CD4-positive, alpha-beta T cell treated with Interleukin-15 for 4 hours (primary cell): ENCODE results near the gene LMAN1.

Experiments used
- DNase-seq: peaks from one replicate; pipeline ENCODE4 v3.0.0-alpha.2; 2020; ENCODE audit warnings: low spot score

The LMAN1 gene, protein sequence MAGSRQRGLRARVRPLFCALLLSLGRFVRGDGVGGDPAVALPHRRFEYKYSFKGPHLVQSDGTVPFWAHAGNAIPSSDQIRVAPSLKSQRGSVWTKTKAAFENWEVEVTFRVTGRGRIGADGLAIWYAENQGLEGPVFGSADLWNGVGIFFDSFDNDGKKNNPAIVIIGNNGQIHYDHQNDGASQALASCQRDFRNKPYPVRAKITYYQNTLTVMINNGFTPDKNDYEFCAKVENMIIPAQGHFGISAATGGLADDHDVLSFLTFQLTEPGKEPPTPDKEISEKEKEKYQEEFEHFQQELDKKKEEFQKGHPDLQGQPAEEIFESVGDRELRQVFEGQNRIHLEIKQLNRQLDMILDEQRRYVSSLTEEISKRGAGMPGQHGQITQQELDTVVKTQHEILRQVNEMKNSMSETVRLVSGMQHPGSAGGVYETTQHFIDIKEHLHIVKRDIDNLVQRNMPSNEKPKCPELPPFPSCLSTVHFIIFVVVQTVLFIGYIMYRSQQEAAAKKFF

GRCh38 chr18:59358712-59359575 lies at the start of gene LMAN1:
Gene LMAN1 (minus strand): TSS chr18:59359265. CDS start chr18:59359244, 21 bp downstream.
- peak; percentile 90 for DNase-seq

GRCh38 chr18:59402432-59403090 lies 43.5 kb upstream of the LMAN1 start:
- peak; percentile 66 for DNase-seq

GRCh38 chr18:59400407-59400806 lies 41.3 kb upstream of the LMAN1 start:
- DNase-seq, result no peak

DNA sequence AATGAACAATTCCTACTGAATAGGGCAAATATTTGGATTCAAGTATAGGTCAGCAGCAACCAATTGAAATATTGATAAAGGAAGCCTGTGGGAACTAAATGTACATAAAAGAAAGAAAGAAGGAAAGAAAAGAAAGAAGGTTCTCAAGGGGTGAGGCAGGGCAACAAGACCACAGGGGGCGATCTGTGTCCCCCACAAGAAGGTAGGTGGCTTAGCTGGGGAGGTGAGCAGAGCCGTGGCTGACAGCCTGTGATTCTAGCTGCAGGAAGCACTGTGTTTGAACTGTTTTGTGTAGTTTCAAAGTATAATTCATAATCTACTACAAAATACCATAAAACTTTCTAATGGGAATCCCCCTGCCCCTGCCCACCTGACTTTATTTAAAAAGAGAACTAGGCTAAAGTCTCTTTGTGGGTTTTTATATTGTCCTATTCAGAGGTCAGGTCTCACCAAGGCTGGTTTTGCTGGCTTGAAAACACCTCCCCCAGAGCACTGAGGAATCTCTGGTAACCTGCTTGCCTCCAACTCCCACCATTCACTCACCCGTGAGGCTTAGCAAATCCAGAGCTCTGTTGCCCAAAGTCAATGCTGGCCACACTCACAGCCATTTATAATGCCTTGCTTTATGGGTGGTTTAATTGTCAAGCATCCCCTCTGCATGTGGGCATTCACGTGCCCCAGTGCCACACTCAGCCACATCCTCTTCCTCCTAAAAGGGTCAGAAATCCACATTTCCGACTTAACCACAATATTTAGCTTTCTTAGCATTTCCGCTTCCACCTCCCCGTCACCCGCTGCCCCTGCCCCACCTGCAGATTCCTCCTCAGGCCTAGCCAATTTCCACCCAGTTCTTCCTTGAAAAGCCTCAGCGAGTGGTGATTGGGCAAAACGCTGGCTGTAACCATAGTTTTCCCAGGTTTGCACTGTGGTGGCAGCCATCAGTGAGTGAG lies 36.4 kb upstream of the LMAN1 start:
- no peak for DNase-seq

GRCh38 chr18:59393381-59393780 lies 34.3 kb upstream of the LMAN1 start:
- no peak for DNase-seq

GRCh38 chr18:59388817-59389216 lies 29.8 kb upstream of the LMAN1 start:
- no peak for DNase-seq

DNA sequence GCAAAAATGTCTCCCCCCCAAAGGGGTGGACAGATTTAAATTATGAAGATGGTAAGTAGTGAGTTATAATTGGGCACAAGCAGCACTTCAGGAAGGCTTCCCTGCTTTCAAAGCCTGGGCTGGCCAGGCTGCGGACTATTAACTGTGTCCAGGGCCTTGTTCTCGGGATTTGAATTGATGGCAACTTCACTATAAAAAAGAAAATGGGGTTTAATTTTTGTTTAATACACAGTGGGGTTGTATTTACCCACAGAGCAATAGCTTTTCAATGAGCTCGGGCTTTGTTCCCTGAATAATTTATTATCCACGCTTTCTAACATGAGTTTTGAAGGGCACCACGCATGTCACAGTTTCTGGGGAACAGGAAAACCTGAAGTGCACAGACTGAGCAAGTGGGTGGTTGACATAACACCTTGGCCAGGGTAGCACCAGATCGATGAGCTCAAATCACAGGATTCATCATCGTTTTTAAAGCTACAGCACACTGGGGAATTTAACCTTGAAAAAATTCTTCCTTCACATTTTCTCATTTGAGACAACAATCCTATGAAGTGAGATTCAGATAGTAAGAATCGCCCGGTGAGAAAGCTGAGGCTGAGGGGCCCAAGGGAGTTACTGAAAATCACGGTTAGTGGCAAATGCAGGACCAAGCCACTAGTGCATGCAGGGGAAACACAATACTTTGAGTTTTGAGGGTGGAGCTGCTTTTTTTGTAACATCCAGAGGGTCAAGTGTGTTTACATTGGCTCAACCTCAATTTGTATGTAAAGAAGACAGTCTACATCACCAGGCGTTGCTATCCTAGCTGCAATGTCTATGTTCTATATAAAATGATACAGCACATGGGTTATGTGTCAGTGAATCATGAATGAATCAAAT lies 28.9 kb upstream of the LMAN1 start:
- DNase-seq, result no peak

DNA sequence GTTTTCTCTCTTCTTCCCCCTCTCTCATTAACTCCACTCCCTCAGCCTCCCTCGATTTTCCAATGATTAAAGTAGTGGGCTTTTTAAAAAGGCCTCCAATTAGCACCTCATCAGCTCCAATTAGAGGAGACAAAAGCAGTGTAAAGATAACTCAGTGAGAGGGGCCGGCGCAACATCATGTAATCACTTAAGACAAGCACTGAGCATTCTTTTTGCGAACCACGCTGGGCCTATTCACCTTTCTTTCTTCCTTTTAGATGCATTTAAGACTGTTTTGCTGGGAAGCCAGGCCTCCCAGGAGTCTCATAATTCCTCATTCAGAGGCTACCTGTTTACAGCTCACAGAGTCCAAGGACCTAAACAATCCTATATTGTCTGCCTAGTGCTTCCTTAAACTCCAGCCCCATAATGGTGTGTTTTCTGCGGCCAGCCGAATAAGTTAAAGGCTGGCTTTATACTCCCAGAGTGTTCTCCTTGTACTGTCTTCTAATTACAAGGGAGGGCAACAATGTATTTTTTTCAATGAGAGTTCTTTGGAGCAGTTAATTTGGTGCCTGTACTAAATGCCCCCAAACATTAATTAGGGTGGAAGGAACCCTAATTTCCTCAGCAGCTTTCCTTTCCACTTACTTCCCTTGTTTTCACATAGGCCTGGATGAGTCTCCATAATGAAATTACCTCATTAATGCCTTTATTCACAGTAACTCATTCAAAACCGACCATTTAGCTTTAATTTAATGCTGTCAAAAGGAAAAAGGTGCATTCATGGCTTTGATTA lies 28.0 kb upstream of the LMAN1 start:
- DNase-seq, result no peak

DNA sequence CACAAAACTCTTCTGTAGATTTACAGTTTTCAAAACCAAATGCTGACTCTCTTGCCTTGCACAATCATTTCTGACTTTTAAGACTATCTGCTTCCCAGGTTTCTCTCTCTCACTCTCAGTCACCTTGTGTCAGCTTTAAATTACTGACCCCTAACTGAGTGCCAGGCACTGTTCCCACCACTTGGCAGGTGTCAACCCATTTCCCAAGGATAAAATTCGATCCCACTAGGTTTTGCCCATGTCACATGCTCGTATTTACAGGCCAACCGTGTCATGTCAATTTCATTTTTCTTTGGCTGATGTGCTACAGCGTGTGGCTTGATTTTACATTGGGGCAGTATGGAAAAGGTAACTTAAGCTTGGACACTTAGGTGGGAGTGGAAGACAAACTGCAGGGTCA lies 26.1 kb upstream of the LMAN1 start:
- DNase-seq, result no peak

- DNase-seq, result no peak
Observed at GRCh38 chr18:59383851-59384250, 24.8 kb upstream of the LMAN1 start.

GRCh38 chr18:59382383-59382782 lies 23.3 kb upstream of the LMAN1 start:
- DNase-seq, result no peak

DNA sequence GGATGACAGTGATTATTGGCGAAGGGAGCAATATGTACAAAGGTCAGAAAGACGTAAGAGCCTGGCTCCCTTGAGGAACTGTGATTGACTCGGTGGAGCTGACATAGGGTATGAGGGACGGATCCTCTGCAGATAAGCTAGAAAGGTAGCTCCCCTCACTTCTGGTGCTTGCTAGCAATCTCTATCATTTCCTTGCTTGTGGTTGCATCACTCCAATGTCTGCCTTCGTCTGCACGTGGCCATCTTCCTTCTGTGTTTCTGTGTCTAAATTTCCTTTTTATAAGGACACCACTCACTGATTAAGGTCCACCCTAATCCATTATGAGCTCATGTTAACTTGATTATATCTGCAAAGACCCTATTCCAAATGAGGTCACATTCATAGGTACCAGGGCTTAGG lies 22.9 kb upstream of the LMAN1 start:
- no peak for DNase-seq

DNA sequence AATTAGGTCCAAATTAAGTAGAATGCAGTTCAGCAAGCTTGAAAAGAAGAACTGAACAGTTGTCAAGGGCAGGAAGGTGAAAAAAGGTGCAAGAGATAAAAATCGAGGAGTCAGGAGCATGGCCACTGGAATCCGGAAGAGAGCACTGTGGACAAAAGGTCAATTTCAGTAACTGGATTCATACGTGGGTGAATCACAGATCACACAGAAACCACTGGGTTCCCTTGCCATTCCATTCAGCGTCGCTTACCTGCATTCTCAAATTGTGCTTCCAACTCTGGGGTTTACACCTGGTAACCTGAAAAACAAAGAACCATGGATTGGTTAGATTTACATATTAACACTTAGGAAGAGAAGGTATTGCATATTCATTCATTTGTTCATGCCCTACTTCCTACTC lies 21.6 kb upstream of the LMAN1 start:
- DNase-seq, result no peak

DNA sequence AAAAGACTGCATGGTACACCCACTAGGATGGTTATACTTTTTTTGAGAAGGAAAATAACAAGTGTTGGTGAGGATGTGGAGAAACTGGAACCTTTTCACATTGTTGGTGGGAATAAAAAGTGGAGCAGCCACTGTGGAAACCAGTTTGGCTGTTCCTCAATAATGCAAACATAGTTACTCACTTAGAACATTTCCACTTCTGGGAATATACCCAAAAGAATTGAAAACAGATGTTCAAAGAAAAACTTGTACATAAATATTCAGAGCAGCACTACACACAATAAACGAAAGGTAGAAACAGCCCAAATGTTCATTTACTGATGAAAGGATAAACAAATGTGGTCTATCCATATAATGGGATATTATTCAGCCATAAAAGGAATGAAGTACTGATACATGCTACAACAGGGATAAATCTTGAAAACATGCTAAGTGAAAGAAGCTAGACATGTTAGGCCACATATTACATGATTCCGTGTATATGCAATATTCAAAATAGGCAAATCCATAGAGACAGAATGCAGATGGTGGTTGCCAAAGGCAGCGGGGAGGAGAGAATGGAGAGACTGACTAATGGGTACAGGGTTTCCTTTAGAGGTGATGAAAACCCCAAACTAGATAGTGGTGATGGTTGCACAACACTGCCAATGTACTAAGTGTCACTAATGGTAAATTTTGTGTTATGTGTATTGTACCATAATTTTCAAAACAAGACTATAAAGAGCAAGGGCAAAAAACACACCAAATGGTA lies 20.9 kb upstream of the LMAN1 start:
- DNase-seq, result no peak

GRCh38 chr18:59377613-59378337 lies 18.7 kb upstream of the LMAN1 start:
- DNase-seq, result no peak

DNA sequence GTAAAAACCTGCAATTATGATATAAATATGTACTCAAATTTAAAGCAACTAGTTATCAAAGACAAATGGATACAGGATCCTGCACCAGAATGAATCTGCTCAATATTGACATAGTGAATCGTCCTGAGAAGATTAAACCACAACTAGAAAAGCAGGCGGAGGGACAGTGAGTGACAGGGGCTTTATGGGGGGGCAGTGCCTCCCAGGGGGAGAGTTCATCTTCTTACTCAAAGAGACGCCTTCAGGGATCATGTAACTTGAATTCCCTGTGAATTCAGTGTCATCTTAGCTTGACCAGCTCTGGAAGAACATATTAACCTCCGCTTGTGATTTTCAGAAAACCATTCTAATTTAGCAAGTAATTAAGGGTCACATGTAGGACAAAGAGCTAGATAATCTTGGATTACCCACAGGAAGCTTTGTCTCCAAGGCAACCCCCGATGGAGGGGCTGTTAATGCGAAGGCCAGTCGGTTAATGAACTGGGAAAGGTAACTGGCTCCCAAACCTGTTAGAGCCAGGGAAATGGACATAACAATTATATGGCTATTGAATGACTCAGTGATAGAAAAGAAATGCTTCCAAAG lies 17.4 kb upstream of the LMAN1 start:
- no peak for DNase-seq

- DNase-seq, result no peak
Observed at GRCh38 chr18:59374128-59374527, 15.1 kb upstream of the LMAN1 start.

DNA sequence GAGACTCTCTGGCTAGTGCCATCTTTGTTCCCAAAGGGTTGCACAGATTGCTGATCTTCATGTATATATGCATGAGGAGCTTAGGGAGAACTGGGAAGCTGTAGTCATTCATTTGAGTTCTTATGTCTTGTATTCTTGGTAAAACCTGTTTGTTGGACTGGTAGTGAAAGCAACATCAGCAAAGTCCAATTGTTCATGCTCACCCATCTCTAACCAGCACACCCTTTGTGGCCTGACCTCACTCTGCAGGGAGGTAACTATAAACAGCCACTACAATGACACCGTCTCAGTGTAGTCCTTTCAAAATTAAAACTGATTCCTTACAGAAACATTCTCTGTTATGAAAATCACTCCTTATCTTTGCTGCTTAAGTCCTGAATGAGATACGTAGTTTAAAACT lies 13.9 kb upstream of the LMAN1 start:
- no peak for DNase-seq
